DMS 273 (cell line): Measurements from ENCODE around the gene CNMD.
"Not testable (repeated sequence)": the region's sequence is repeated elsewhere in the genome, so short reads cannot be mapped to it uniquely, and the experiment has no call there.

Source experiments
- DNase-seq: peaks from one replicate; lab custom pipeline; 2025; ENCODE audit not compliant: unreplicated experiment; lab: John Stamatoyannopoulos, UW

Gene CNMD

GRCh38 chr13:52696566-52696965 lies 43.1 kb downstream of the CNMD start:
- no peak for DNase-seq

GRCh38 chr13:52695856-52696255 lies 43.8 kb downstream of the CNMD start:
- no peak for DNase-seq

DNA sequence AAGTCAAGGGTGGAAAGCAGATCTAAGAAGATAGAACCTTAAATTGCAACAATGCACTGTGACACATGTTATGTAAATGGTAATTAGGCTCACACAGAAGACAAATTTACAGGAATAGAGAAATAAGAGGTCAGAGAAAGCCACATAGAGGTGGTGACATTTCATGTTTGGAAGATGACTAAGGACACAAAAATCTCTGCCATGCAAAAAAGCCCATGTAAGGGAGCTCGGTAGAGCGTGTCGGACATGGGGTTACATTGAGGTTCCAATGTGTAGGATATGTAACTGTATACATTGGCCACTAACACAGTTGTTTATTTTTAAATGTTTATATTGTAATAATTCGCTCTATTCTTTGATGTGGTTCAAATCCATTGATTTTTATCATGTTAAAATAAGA lies 53.2 kb downstream of the CNMD start:
- DNase-seq, result no peak

- not testable (repeated sequence) for DNase-seq
These were observed 53.8 kb downstream of the CNMD start for GRCh38 chr13:52685806-52686205.

GRCh38 chr13:52677823-52678222 lies 61.8 kb downstream of the CNMD start:
- no peak for DNase-seq

GRCh38 chr13:52673465-52673864 lies 66.2 kb downstream of the CNMD start:
- DNase-seq, result no peak

GRCh38 chr13:52670726-52671125 lies 68.9 kb downstream of the CNMD start:
- no peak for DNase-seq

- DNase-seq, result no peak
These were observed 69.9 kb downstream of the CNMD start for GRCh38 chr13:52669677-52670076.

DNA sequence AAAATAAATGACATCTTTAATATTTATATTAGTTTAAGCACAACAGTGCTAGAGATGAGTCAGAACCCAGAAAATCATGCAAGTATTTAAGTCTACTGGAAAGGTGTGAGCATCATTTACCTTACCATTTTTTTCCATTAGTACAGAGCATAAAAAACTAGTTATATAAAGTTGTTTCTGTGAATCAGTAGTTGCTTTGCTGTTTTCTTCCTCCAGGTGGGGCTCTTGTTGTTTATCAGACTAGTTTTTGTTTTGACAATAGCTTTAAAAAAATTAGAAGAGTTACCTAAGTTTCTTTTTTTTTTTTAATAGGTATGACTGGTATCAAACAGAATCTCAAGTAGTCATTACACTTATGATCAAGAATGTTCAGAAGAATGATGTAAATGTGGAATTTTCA lies 74.3 kb downstream of the CNMD start:
- DNase-seq, result peak; percentile 18

DNA sequence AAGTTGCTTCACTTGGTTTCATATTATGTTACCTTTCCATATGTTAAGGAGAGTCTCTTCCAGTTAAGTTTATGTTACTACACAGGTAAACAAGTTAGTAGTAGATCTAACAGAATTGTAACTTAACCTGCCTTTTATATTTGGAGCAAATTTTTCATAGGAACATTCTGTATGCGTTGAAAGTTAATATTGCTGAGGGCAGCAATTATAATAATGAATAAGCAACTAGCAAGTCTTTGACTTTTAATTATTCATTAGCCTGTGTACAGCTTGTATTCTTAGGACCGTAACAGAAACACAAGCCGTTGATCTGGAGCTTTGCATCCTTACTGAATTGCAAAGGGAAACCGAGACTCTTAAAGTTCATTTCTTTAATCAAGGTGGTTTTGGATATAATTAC lies 75.3 kb downstream of the CNMD start:
- DNase-seq, result no peak

DNA sequence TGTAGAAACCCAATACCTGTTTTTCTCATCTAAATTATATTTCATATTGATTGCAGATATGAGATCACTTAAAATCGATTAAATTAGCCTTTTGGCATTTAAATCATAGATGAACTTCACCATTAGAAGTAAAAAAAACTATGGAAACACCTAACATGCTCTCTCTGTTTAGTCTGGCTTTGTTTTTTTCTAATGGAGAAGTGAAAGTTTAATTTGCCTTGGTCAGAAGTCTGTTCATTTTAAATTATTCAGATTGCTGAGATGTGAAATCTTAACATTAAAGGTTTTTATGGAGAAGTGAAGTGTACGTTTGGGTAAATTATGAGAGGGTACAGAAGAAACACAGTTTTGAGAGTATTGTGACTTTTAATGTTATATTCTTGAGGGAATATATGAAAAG lies 80.3 kb downstream of the CNMD start:
- no peak for DNase-seq
